ENCODE results near the gene PNMA6F.

DNA sequence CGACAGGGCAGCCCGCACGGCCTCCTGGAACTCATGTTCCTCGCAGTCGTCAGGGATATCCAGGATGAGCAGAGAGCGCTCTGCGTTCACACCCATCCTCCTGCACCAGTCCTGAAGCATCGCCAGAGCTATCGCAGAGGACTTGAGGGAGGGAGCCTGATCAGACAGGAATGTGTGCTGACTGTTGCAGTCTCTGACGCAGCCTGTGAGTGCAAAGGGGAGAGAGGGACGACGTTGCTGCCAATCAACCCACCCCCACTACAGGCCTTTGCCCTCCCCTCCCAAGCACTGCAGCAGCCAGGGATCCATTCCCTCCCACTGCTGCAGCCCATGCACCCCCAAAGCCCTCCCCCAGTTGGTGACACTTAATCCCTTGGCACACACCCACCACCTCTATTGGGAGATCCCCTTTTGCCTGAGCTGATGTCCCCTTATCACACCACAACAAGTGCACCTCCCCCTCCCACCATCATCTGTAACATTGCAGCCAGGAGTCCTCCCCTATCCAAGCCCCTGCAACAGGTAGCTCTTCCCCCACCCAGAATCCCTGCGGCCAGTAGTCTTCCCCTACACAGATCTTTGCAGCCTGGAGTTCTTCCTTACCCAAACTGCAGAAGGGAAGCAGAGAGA is 897 bp downstream of the PNMA6F start:
- TF ChIP-seq GABPB1 (CRISPR knock-in tag; IDR thresholded peaks at IDR 0.05) (no peak), CREM (CRISPR knock-in tag; IDR thresholded peaks at IDR 0.05) (no peak), FOXK1 (CRISPR knock-in tag; IDR thresholded peaks at IDR 0.05) (no peak), TEAD1 (CRISPR knock-in tag; IDR thresholded peaks at IDR 0.05) (no peak)
- TF ChIP-seq, protein P1, sequence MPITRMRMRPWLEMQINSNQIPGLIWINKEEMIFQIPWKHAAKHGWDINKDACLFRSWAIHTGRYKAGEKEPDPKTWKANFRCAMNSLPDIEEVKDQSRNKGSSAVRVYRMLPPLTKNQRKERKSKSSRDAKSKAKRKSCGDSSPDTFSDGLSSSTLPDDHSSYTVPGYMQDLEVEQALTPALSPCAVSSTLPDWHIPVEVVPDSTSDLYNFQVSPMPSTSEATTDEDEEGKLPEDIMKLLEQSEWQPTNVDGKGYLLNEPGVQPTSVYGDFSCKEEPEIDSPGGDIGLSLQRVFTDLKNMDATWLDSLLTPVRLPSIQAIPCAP (CRISPR knock-in tag; IDR thresholded peaks at IDR 0.05): no peak
- TF ChIP-seq, protein P2, sequence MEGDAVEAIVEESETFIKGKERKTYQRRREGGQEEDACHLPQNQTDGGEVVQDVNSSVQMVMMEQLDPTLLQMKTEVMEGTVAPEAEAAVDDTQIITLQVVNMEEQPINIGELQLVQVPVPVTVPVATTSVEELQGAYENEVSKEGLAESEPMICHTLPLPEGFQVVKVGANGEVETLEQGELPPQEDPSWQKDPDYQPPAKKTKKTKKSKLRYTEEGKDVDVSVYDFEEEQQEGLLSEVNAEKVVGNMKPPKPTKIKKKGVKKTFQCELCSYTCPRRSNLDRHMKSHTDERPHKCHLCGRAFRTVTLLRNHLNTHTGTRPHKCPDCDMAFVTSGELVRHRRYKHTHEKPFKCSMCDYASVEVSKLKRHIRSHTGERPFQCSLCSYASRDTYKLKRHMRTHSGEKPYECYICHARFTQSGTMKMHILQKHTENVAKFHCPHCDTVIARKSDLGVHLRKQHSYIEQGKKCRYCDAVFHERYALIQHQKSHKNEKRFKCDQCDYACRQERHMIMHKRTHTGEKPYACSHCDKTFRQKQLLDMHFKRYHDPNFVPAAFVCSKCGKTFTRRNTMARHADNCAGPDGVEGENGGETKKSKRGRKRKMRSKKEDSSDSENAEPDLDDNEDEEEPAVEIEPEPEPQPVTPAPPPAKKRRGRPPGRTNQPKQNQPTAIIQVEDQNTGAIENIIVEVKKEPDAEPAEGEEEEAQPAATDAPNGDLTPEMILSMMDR (IDR thresholded peaks at IDR 0.05): no peak
